Peyer's patch (tissue), 4 donors: Measurements from ENCODE around the gene AOC1. TPM values are rescaled to one million over a fixed set of nuclear protein-coding genes. Genes with fewer than 3 reads are reported as not detected.

Experiments used
- DNase-seq, 3 donors: peaks; one replicate each; pipeline ENCODE4 v3.0.0-alpha.2; 2017 to 2019
- H3K27ac ChIP-seq, 4 donors: fragments of 200-600 bp; sonication (generic); one replicate each; pipeline ENCODE4 v1.5.1; 2016 to 2019
- H3K27me3 ChIP-seq, 2 donors: fragments of 200-600 bp; sonication (generic); one replicate each; pipeline ENCODE4 v1.5.1; 2019
- H3K36me3 ChIP-seq, 3 donors: fragments of 200-600 bp; sonication (generic); one replicate each; pipeline ENCODE4 v1.5.1; 2016 to 2019
- H3K4me1 ChIP-seq, 4 donors: fragments of 200-600 bp; sonication (generic); one replicate each; pipeline ENCODE4 v1.5.1; 2016 to 2019
- H3K4me3 ChIP-seq, 4 donors: fragments of 200-600 bp; sonication (generic); 1 replicate in 3 of 4; 2 replicates in 1 of 4; pipeline ENCODE4 v1.5.1; 2016 to 2019; ENCODE audit warnings: mild to moderate bottlenecking in 1 of 4
- H3K9me3 ChIP-seq, 4 donors: fragments of 200-600 bp; sonication (generic); one replicate each; pipeline ENCODE4 v1.5.1; 2016 to 2019; ENCODE audit warnings: mild to moderate bottlenecking in 1 of 4
- CTCF ChIP-seq, 6 experiments: fragments of 450-650 bp in 4 of 6; fragments of 200-600 bp in 2 of 6; sonication (generic) in 1 of 6; IDR thresholded peaks; one replicate each; pipeline ENCODE4 v1.5.1; 2017 to 2019; ENCODE audit warnings: antibody characterized with exemption in 6 of 6, mild to moderate bottlenecking in 3 of 6, moderate library complexity in 1 of 6
- POLR2A ChIP-seq, 2 donors: fragments of 450-650 bp; IDR thresholded peaks; one replicate each; pipeline ENCODE4 v1.5.1; 2017; ENCODE audit warnings: antibody characterized with exemption in 2 of 2, mild to moderate bottlenecking in 2 of 2, moderate library complexity in 2 of 2
- total RNA-seq, 4 donors: library from RNA; depleted of rRNA; stranded (reverse); fragments of >200 nt; gene quantifications; one replicate each; pipeline ENCODE4 v1.1.0, GENCODE V29; 2016

Gene AOC1
- total RNA-seq, 4 donors from 2014 or later = 9.1 to 1,314 (median 833) TPM

DNA sequence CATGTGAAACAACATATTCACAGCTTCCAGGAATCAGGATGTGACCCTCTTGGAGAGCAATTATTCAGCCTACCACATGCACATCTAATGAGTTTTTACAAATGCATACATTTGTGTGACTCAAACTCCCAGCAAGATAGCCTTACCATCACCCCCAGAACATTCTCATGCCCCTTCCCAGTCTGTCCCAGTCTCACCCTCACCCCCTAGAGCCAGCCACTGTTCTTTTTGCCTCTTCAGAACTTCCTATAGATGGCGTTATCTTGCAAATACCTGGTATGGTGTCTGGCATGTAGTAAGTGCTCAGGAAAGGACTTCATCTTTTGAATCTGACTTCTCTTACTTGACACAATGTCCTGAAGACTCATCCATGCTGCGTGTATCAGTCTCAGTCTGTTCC is 23.9 kb upstream of the AOC1 start:
- Histone ChIP-seq H3K4me3 (no peak overlapping the region), H3K27me3 (no peaks in the 10 kb centered on the region), H3K36me3 (no peaks in the 10 kb centered on the region), H3K9me3 (no peaks in the 10 kb centered on the region), H3K27ac (no peak overlapping the region), H3K4me1 (peaks cover 0 to 23% (median 3%) of the 10 kb centered on the region in 4 donors)
- no peak for TF ChIP-seq CTCF (IDR thresholded peaks at IDR 0.05)
- TF ChIP-seq POLR2A (IDR thresholded peaks at IDR 0.05) = no peak
- DNase-seq = no peak

DNA sequence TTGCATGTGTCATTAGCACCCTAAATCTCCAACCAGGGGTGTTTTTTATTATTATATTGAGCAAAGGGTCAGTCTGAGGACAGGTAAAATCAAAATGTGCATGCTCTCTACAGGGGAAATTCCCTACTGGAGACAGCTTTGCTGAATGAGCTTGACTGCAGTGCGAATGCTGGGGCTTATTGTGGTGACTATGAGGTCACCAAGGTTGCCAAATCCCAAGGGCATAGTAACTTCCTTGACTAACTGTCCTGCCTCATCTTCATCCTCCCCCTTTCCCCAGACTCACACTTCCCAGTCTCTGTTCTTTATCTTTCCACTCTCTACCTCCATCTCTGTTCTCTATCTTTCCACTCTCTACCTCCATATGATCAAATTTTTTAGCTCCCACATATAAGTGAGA is 22.9 kb upstream of the AOC1 start:
- no peaks in the 10 kb centered on the region for H3K36me3 ChIP-seq
- no peaks in the 10 kb centered on the region for H3K9me3 ChIP-seq
- no peak overlapping the region for H3K27ac ChIP-seq
- no peaks in the 10 kb centered on the region for H3K27me3 ChIP-seq
- TF ChIP-seq CTCF (IDR thresholded peaks at IDR 0.05) (no peak), POLR2A (IDR thresholded peaks at IDR 0.05) (no peak)
- no peak overlapping the region for H3K4me3 ChIP-seq
- H3K4me1 ChIP-seq = peaks cover 0 to 23% (median 3%) of the 10 kb centered on the region in 4 donors
- no peak for DNase-seq

GRCh38 chr7:150830937-150831336 is 21.4 kb upstream of the AOC1 start:
- Histone ChIP-seq H3K4me1 (peaks cover 0 to 14% (median 3%) of the 10 kb centered on the region in 4 donors), H3K27me3 (no peaks in the 10 kb centered on the region), H3K27ac (peak overlapping the region in 2 of 4 donors; percentile 55 to 69), H3K4me3 (no peak overlapping the region), H3K9me3 (no peaks in the 10 kb centered on the region), H3K36me3 (no peaks in the 10 kb centered on the region)
- TF ChIP-seq CTCF (IDR thresholded peaks at IDR 0.05) (no peak), POLR2A (IDR thresholded peaks at IDR 0.05) (no peak)
- peak in 2 of 3 donors; percentile 81 to 84 for DNase-seq

GRCh38 chr7:150831851-150832250 is 20.5 kb upstream of the AOC1 start:
- Histone ChIP-seq H3K4me3 (no peak overlapping the region), H3K4me1 (peaks cover 0 to 14% (median 2%) of the 10 kb centered on the region in 4 donors), H3K27ac (peak overlapping the region in 1 of 4 donors; percentile 55), H3K36me3 (no peaks in the 10 kb centered on the region), H3K9me3 (no peaks in the 10 kb centered on the region), H3K27me3 (no peaks in the 10 kb centered on the region)
- TF ChIP-seq POLR2A (IDR thresholded peaks at IDR 0.05) = no peak
- no peak for TF ChIP-seq CTCF (IDR thresholded peaks at IDR 0.05)
- DNase-seq = no peak

DNA sequence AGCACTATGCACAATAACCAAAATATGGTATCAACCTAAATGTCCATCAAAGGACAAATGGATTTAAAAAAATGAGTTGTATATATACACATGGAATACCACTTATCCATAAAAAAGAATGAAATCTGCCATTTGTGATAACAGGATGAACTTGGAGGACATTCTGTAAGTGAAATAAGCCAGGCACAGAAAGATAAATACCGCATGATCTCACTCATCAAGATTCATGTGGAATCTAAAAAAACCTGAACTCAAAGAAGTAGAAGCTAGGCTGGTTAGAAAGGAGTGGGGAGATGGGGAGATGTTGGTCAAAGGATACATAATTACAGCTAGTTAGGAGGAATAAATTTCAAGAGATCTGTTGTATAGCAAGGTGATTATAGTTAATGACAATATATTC is 17.3 kb upstream of the AOC1 start:
- no peak overlapping the region for H3K4me3 ChIP-seq
- no peaks in the 10 kb centered on the region for H3K9me3 ChIP-seq
- DNase-seq = no peak
- no peaks in the 10 kb centered on the region for H3K27me3 ChIP-seq
- no peaks in the 10 kb centered on the region for H3K36me3 ChIP-seq
- H3K4me1 ChIP-seq = peaks cover 0 to 7% (median 0%) of the 10 kb centered on the region in 4 donors
- H3K27ac ChIP-seq = no peak overlapping the region
- TF ChIP-seq CTCF (IDR thresholded peaks at IDR 0.05) (no peak), POLR2A (IDR thresholded peaks at IDR 0.05) (no peak)
